Endodermal cell (in vitro differentiated cells): ENCODE measurements around the gene OR3A1. TPM values are rescaled to one million over a fixed set of nuclear protein-coding genes. Genes with fewer than 3 reads are reported as not detected.
"Not testable (repeated sequence)": the region's sequence is repeated elsewhere in the genome, so short reads cannot be mapped to it uniquely, and the experiment has no call there.

ENCODE experiments used
- DNase-seq: peaks from one replicate; pipeline ENCODE4 v3.0.0-alpha.2; 2017
- H3K27ac ChIP-seq: 2 replicates; pipeline ENCODE4 v1.5.1; 2013; ENCODE audit warnings: mild to moderate bottlenecking, low read depth, low read length, moderate library complexity
- H3K27me3 ChIP-seq: 2 replicates; pipeline ENCODE4 v1.6.1; 2013; ENCODE audit warnings: mild to moderate bottlenecking, low read length, moderate library complexity; ENCODE audit not compliant: insufficient read depth, control insufficient read depth, poor library complexity, severe bottlenecking
- H3K36me3 ChIP-seq: 2 replicates; pipeline ENCODE4 v1.7.0; 2013; ENCODE audit warnings: mild to moderate bottlenecking, low read length, moderate library complexity; ENCODE audit not compliant: control insufficient read depth, insufficient read depth
- H3K4me1 ChIP-seq: one replicate; pipeline ENCODE4 v1.7.0; 2013; ENCODE audit warnings: low read length; ENCODE audit not compliant: control insufficient read depth, insufficient read depth
- H3K4me3 ChIP-seq: 2 replicates; pipeline ENCODE4 v1.5.1; 2013; ENCODE audit warnings: mild to moderate bottlenecking, low read length, moderate library complexity
- H3K9ac ChIP-seq: 2 replicates; pipeline ENCODE4 v1.6.1; 2013; ENCODE audit warnings: mild to moderate bottlenecking, low read length, moderate library complexity; ENCODE audit not compliant: poor library complexity, severe bottlenecking; ENCODE audit errors: extremely low read depth
- H3K9me3 ChIP-seq: 2 replicates; pipeline ENCODE4 v1.6.1; 2013; ENCODE audit warnings: mild to moderate bottlenecking, low read length, moderate library complexity; ENCODE audit not compliant: control insufficient read depth
- H3K27ac Mint-ChIP-seq: 2 replicates; pipeline ENCODE4 v1.8.0; 2020; ENCODE audit warnings: mixed read lengths
- H3K27me3 Mint-ChIP-seq: 2 replicates; pipeline ENCODE4 v1.8.0; 2021; ENCODE audit warnings: mild to moderate bottlenecking, mixed read lengths; ENCODE audit not compliant: insufficient read depth
- H3K36me3 Mint-ChIP-seq: 2 replicates; pipeline ENCODE4 v1.8.0; 2020; ENCODE audit warnings: low read depth, mixed read lengths
- H3K4me1 Mint-ChIP-seq: 2 replicates; pipeline ENCODE4 v1.8.0; 2020; ENCODE audit warnings: mixed read lengths
- H3K4me3 Mint-ChIP-seq: 2 replicates; pipeline ENCODE4 v1.8.0; 2020; ENCODE audit warnings: mild to moderate bottlenecking, moderate library complexity, mixed read lengths
- H3K9me3 Mint-ChIP-seq: 2 replicates; pipeline ENCODE4 v1.8.0; 2020; ENCODE audit warnings: mild to moderate bottlenecking, mixed read lengths
- CTCF ChIP-seq: fragments of 200-600 bp; sonication (generic); conservative IDR thresholded peaks from 2 replicates; pipeline ENCODE4 v1.5.0; 2021; ENCODE audit warnings: antibody characterized with exemption, mild to moderate bottlenecking
- WGBS, 2 experiments: methylation state at CpG; one replicate each; pipeline versions ENCODE4 v1.1.5 to v1.1.7; 2013; ENCODE audit warnings: missing lambda C conversion rate in 2 of 2, mixed read lengths in 1 of 2; ENCODE audit not compliant: insufficient coverage in 1 of 2, insufficient read length in 1 of 2; 5-methylcytosine and 5-hydroxymethylcytosine counted together
- total RNA-seq, 2 donors: library from RNA; stranded (reverse); fragmentation: NEBNext Ultra II Directional in 1 of 2; extraction: Animal tissue kit (Norgen Biotek cat#: 25700) in 1 of 2; gene quantifications; 2 replicates in 1 of 2; 3 replicates in 1 of 2; pipeline ENCODE4 v1.2.1, GENCODE V29; 2021

Gene OR3A1
- total RNA-seq, 2 donors from 2014 or later: not detected

GRCh38 chr17:3260600-3260999 is 37.6 kb downstream of the OR3A1 start:
- Histone ChIP-seq H3K4me1 (no peaks in the 10 kb centered on the region), H3K27ac (no peak overlapping the region), H3K27me3 (no peaks in the 10 kb centered on the region), H3K4me3 (no peak overlapping the region), H3K9ac (no peak overlapping the region), H3K9me3 (peaks cover 28% of the 10 kb centered on the region), H3K36me3 (no peaks in the 10 kb centered on the region)
- TF ChIP-seq CTCF: no peak
- DNase-seq: no peak
- no peaks in the 10 kb centered on the region for H3K4me1 Mint-ChIP-seq
- WGBS, 2 experiments: 76 to 93% methylated on average over 7 to 13 of the region's 13 CpGs
- H3K27me3 Mint-ChIP-seq: no peaks in the 10 kb centered on the region
- H3K36me3 Mint-ChIP-seq: peaks cover 6% of the 10 kb centered on the region
- H3K4me3 Mint-ChIP-seq: no peak overlapping the region
- no peak overlapping the region for H3K27ac Mint-ChIP-seq
- H3K9me3 Mint-ChIP-seq: peaks cover 69% of the 10 kb centered on the region

- Histone ChIP-seq H3K36me3 (no peaks in the 10 kb centered on the region), H3K9ac (no peak overlapping the region), H3K4me3 (no peak overlapping the region), H3K27ac (no peak overlapping the region), H3K9me3 (peaks cover 28% of the 10 kb centered on the region), H3K27me3 (no peaks in the 10 kb centered on the region), H3K4me1 (no peaks in the 10 kb centered on the region)
- Mint-ChIP-seq H3K27ac (no peak overlapping the region), H3K4me1 (no peaks in the 10 kb centered on the region), H3K27me3 (no peaks in the 10 kb centered on the region), H3K9me3 (peaks cover 70% of the 10 kb centered on the region), H3K4me3 (no peak overlapping the region), H3K36me3 (peaks cover 6% of the 10 kb centered on the region)
- TF ChIP-seq CTCF: no peak
- 47% methylated on average over 1 of the region's 1 CpG; no CpG with 5 or more reads in 1 of the 2 experiments for WGBS, 2 experiments
- DNase-seq: no peak
Observed at GRCh38 chr17:3260163-3260562, 38.0 kb downstream of the OR3A1 start.

- peaks cover 6% of the 10 kb centered on the region for H3K36me3 Mint-ChIP-seq
- Histone ChIP-seq H3K4me3 (no peak overlapping the region), H3K27me3 (no peaks in the 10 kb centered on the region), H3K36me3 (no peaks in the 10 kb centered on the region), H3K27ac (no peak overlapping the region), H3K9ac (no peak overlapping the region), H3K4me1 (no peaks in the 10 kb centered on the region), H3K9me3 (peaks cover 28% of the 10 kb centered on the region)
- H3K4me1 Mint-ChIP-seq: no peaks in the 10 kb centered on the region
- TF ChIP-seq CTCF: no peak
- no peak overlapping the region for H3K4me3 Mint-ChIP-seq
- H3K9me3 Mint-ChIP-seq: peaks cover 76% of the 10 kb centered on the region
- WGBS, 2 experiments: 75% methylated on average over 6 to 8 of the region's 8 CpGs
- H3K27ac Mint-ChIP-seq: no peak overlapping the region
- no peaks in the 10 kb centered on the region for H3K27me3 Mint-ChIP-seq
- peak; percentile 53 for DNase-seq
Observed at GRCh38 chr17:3256575-3256974, 41.6 kb downstream of the OR3A1 start.

- 75% methylated on average over 1 of the region's 2 CpGs; no CpG with 5 or more reads in 1 of the 2 experiments for WGBS, 2 experiments
Observed at GRCh38 chr17:3249013-3249412, 49.1 kb downstream of the OR3A1 start.

GRCh38 chr17:3244841-3245240 is 53.3 kb downstream of the OR3A1 start:
- H3K4me1 ChIP-seq, H3K9me3 Mint-ChIP-seq: not testable (repeated sequence)

More at GRCh38 chr17:3249013-3249412, 49.1 kb downstream of the OR3A1 start:
- H3K27me3 ChIP-seq, H3K9me3 ChIP-seq, H3K9ac ChIP-seq, H3K27ac ChIP-seq, H3K4me3 ChIP-seq, H3K4me1 ChIP-seq, H3K4me1 Mint-ChIP-seq, DNase-seq, H3K27me3 Mint-ChIP-seq, H3K27ac Mint-ChIP-seq, H3K36me3 ChIP-seq, H3K36me3 Mint-ChIP-seq, H3K4me3 Mint-ChIP-seq: not testable (repeated sequence)
- peaks cover 12% of the 10 kb centered on the region for H3K9me3 Mint-ChIP-seq

More at GRCh38 chr17:3244841-3245240, 53.3 kb downstream of the OR3A1 start:
- WGBS, 2 experiments: no CpG with 5 or more reads among the region's 1 CpG
- not testable (repeated sequence) for H3K4me3 ChIP-seq, H3K36me3 Mint-ChIP-seq, H3K9ac ChIP-seq, H3K27ac Mint-ChIP-seq, H3K36me3 ChIP-seq, DNase-seq, H3K27ac ChIP-seq, H3K4me1 Mint-ChIP-seq, H3K27me3 ChIP-seq, H3K27me3 Mint-ChIP-seq, H3K9me3 ChIP-seq, H3K4me3 Mint-ChIP-seq
